ENCODE results near the gene NOTCH2.

NOTCH2 gene

GRCh38 chr1:119902775-119903442, 166.6 kb downstream of the NOTCH2 start:
- DNase-seq, result no peak

GRCh38 chr1:119898981-119899720, 170.3 kb downstream of the NOTCH2 start:
- DNase-seq, result no peak

- DNase-seq, result no peak
Measured at GRCh38 chr1:119898530-119898929, 170.9 kb downstream of the NOTCH2 start.

GRCh38 chr1:119896303-119896702, 173.2 kb downstream of the NOTCH2 start, which contains the start of gene ADAM30:
Gene ADAM30, minus strand, starts transcription at chr1:119896515. Its CDS starts 179 bp downstream, at chr1:119896336.
- no peak for DNase-seq

GRCh38 chr1:119895102-119895501, 174.4 kb downstream of the NOTCH2 start:
- no peak for DNase-seq

- no peak for DNase-seq
Measured at GRCh38 chr1:119893827-119894700, 175.4 kb downstream of the NOTCH2 start.

GRCh38 chr1:119893238-119893791, 176.1 kb downstream of the NOTCH2 start:
- no peak for DNase-seq

- no peak for DNase-seq
Measured at GRCh38 chr1:119891386-119891785, 178.1 kb downstream of the NOTCH2 start.

- no peak for DNase-seq
Measured at GRCh38 chr1:119888476-119888875, 181.0 kb downstream of the NOTCH2 start.

- DNase-seq, result no peak
Measured at GRCh38 chr1:119887427-119887826, 182.0 kb downstream of the NOTCH2 start.

- no peak for DNase-seq
Measured at GRCh38 chr1:119885903-119886783, 183.3 kb downstream of the NOTCH2 start.

GRCh38 chr1:119884711-119885110, 184.8 kb downstream of the NOTCH2 start:
- no peak for DNase-seq

- no peak for DNase-seq
Measured at GRCh38 chr1:119883826-119884225, 185.6 kb downstream of the NOTCH2 start.

GRCh38 chr1:119882132-119883049, 187.1 kb downstream of the NOTCH2 start:
- no peak for DNase-seq

- DNase-seq, result no peak
Measured at GRCh38 chr1:119879510-119880434, 189.7 kb downstream of the NOTCH2 start.

GRCh38 chr1:119878171-119878570, 191.3 kb downstream of the NOTCH2 start:
- DNase-seq, result no peak

- DNase-seq, result no peak
Measured at GRCh38 chr1:119874186-119874585, 195.3 kb downstream of the NOTCH2 start.

GRCh38 chr1:119873135-119874015, 196.1 kb downstream of the NOTCH2 start:
- no peak for DNase-seq

GRCh38 chr1:119871881-119872280, 197.6 kb downstream of the NOTCH2 start:
- no peak for DNase-seq

Measured in NCI-H2227 treated with DMSO at 0.1 percent for 48 hours (cell line).